HG03097 (cell line): ENCODE data around the gene CIDEB.

Experiments used
- ATAC-seq: cut with Tn5 transposase; IDR thresholded peaks from one replicate; pipeline ENCODE4 v1.9.1; 2021; ENCODE audit not compliant: unreplicated experiment, low FRiP score

CIDEB gene

DNA sequence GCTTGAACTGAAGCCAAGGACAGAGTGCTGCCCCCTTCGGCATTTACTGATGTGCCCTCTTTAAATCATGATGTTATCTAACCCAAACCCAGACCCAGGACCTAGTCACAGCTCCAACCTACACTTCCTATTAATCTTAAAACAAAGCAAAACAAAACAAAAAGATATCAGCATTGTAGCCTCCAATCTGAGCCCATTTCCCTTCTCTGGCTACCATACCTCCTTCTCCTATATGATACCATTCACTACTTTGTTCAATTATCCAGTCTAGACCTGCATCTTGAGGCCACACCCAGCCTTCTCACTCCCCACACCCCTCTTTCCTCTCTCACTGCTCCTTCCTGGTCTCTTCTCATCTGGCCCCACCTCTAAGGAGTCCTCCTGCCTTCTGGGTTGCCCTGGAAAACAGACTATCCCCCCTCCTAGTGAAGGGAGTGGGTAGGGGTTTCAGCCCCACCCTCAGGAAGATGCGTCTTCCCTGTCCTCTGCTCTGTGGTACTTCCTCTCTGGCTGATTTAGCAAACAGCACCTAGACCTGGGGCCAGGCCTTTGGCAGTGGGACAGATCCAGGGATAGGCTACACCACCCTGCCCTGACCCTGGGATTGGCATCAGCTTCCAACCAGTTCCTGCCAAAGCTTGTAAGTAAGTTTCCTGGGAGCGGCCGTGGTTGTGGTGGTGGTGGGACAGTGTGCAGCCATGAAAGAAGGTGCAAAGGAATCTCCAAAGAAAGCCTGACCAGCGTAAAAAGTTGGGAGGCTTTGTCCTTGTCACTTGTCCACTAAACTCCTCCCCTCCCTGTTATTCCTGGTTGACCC lies 6.8 kb upstream of the CIDEB start:
- no peak for ATAC-seq

DNA sequence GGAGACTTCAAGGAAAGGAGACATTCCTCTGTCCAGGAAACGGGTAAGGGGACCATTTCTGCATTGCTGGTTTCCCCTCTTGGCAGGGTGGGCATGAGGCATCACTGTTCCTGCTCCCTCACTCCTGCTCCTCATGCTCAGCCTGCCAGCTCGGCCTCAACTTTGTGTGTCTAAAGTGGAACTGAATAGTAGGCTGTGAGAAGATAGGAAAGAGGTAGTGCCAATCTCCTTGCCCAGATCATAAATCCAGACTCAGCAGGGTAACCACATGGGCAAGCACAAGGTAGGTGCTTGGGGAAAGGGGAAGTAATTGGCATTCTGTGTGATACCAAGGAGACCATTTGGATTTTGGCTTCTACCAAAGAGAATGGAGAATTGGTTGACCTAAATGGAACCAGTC lies 6.1 kb upstream of the CIDEB start:
- no peak for ATAC-seq

DNA sequence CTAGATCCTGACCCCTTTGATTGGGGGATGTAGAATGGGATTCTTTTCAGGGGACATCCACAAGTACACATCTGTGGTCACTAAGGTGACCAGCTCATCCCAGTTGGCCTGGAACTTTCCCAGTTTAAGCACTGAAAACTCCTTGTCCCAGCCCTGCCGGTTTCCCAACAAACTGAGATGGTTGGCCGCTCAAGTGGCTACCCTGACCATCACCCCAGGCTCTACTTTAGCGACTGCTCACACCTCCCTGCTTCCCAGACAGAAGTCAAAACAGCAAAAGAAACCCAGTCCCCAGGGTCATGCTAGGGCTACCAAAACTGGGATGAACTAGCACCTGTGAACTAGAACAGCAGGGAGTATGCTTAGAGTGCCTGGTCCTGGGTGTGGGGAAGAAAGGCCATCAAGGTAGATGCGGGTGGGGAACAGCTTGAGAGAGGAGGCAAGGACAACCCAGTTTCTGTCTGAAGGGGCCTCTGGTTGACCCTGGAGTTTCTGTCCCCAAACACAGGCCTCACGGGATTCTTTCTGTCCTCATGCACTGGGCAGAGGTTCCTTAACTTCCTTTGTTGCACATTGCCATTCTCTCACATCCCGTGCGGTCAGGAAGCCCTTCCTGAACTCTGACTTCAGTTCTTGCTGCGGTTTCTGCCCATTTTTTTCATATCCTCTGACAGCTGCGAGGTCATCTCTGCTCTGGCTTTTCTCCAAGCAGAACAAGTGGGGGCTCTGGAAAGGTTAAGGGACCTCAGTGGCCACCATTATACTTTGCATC lies 5.1 kb upstream of the CIDEB start:
- ATAC-seq: no peak

DNA sequence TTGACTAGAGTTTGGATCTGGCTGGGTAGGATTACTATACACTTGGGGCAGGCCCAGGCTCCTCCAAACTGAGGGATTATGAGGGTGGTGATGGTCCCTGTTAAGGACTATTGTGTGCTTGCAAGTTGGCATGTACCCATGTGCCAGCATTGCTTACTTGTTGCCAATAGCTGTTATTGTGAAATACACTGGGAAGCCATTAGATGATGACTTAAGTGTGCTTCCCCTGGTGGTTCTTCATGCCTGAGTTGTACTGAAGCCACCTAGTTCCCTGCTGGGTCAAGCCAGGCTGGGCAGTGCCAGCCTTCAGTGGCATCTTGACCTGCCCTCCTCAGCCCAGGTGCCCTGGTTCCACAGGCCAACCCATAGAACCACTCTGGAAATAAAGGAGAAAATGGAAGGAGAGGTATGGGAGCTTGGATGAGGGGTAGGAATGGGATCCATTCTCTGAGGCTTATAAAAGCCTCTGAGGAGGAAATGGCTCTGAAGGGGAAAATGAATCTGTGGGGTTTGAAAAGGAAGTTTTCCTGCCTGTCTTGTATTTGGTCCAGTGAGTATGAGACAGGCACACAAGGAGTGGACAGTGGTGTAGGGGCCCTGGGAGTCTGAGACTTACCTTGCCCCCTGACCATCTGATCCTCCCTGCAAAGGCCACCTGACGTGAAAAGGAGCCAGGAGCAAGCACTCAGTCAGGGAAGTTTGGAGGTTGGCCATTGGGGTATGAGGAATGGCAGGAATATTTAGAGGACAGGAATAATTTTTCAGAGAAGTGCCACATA lies 4.2 kb upstream of the CIDEB start:
- ATAC-seq: no peak

DNA sequence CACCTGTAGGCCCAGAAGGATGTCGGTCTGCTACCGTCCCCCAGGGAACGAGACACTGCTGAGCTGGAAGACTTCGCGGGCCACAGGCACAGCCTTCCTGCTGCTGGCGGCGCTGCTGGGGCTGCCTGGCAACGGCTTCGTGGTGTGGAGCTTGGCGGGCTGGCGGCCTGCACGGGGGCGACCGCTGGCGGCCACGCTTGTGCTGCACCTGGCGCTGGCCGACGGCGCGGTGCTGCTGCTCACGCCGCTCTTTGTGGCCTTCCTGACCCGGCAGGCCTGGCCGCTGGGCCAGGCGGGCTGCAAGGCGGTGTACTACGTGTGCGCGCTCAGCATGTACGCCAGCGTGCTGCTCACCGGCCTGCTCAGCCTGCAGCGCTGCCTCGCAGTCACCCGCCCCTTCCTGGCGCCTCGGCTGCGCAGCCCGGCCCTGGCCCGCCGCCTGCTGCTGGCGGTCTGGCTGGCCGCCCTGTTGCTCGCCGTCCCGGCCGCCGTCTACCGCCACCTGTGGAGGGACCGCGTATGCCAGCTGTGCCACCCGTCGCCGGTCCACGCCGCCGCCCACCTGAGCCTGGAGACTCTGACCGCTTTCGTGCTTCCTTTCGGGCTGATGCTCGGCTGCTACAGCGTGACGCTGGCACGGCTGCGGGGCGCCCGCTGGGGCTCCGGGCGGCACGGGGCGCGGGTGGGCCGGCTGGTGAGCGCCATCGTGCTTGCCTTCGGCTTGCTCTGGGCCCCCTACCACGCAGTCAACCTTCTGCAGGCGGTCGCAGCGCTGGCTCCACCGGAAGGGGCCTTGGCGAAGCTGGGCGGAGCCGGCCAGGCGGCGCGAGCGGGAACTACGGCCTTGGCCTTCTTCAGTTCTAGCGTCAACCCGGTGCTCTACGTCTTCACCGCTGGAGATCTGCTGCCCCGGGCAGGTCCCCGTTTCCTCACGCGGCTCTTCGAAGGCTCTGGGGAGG lies 3.1 kb upstream of the CIDEB start, which contains the start of gene LTB4R:
Gene LTB4R, plus strand, starts transcription at position 857 of the 959 bp plus-strand sequence. CDS start 4,150 bp downstream, outside the sequence.
- ATAC-seq: peak; percentile 51

DNA sequence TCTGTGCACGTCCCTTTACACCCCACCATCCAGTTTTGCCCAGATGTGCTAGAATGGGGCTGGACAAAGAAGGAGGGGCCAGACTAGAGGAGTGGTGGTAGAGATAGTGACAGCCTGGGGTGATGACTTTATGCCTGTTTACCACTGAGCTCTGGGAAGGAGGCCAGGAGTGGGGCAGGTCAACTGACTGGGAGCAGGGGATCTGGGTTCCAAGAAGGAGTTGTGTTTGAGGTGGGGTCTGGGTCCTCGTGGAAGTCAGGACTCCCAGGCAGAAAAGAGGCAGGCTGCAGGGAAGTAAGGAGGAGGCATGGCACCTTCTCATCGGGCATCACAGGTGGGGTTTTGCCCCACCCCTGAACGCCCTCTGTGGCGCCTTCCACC lies 2.5 kb upstream of the CIDEB start:
- no peak for ATAC-seq

DNA sequence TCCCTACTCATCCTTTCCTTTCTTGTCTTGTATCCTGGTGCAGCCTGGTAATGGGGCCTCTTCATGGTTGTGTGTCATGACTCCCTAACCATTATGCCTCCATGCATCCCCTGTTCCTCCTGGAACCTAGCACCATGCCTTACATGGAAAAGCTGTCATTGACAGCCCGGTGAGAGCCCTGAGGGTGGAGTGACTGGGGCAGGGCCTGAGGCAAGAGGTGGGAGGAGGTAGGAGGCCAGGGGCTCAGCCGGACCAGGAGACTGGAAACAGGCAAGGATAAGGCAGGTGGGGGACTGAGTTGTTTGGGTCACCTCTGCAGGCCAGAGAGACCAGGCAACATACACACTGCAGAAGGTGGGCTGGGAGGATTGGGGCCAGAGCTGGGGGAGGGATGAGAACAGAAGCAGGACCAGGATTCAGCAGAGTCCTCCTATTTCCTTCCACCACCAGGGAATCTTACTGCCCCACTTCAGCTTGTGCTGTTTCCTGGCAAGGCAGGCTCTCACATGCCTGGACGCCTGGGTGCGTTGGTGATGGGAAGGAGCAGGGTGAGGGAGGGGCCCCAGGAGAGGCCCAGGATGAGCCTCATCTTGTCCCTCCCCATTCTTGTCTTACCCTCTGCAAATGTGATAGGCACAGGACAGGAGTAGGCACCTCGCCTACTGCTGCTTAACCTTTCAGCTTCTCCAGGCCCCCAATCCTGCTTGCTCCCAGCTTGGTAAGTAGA lies 1.9 kb upstream of the CIDEB start, which contains the start of gene LTB4R2:
Gene LTB4R2, plus strand, starts transcription at position 603 of the 727 bp plus-strand sequence. CDS start 525 bp downstream, outside the sequence.
- no peak for ATAC-seq

DNA sequence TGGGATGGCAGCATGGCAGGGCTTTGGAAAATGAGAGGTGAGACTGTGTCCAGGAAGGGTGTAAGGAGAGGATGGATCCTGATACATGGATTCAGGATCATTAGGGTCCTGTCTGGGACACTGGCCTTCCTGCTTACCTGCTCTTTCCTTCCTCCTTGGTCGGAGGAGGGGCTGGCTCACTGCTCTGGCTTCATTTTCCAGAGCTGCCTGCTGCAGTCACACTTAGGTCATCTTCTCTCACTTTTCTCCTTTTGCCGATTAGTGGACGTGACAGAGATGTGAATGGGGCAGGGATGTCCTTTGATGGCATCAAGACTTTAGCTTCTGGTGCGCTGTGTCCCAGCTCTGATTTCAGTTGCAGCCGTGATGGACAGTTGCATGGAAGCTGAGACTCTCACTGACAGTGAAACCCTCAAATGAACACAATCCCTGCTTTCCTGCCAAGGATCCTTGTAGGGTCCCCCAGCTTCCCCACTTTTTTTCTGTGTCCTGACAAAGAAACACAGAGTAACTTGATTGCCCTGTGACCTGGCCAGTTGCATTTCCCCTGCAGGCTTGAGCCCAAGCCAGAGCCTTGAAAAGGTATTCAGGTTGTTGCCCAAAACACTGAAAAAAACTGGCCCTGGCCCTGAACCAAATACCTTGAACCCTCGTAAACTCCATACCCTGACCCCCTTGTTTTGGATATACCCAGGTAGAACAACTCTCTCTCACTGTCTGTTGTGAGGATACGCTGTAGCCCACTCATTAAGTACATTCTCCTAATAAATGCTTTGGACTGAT lies 756 bp upstream of the CIDEB start:
- no peak for ATAC-seq

DNA sequence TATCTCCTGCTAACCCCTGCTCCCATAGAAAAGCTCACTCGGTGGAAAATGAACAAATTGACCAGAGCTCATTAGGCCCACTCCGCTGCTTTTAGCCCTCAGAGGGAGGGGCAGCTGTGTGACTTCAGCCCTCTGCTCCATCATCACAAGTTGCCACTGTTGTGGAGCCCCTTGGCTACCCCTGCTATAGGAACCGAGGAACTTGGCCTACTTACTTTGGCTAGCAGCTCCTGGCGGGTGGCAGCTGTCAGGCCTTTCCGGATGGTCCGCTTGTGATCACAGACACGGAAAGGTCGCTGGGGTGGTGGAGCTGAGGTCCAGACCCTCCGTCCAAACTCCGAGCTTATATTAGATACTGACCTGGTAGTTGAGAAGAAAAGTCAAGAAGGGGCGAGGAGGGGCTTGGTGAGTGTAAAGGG lies 612 bp downstream of the CIDEB start:
- no peak for ATAC-seq

DNA sequence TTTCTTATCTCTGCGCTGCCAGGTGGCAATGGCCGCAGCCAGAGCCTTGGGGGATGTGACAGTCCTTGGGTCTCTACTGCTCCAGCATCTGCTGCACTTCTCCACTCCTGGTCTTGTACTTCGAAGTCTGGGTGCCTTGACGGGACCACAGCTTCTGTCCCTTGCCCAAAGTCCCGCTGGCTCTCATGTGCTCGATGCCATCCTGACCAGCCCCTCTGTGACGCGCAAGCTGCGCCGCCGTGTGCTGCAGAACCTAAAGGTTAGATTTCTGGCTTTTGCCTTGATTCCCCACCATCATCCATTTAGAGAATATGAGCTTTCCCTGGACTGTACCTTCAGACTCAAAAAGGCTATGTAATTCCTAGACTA lies 3.8 kb downstream of the CIDEB start:
- no peak for ATAC-seq

DNA sequence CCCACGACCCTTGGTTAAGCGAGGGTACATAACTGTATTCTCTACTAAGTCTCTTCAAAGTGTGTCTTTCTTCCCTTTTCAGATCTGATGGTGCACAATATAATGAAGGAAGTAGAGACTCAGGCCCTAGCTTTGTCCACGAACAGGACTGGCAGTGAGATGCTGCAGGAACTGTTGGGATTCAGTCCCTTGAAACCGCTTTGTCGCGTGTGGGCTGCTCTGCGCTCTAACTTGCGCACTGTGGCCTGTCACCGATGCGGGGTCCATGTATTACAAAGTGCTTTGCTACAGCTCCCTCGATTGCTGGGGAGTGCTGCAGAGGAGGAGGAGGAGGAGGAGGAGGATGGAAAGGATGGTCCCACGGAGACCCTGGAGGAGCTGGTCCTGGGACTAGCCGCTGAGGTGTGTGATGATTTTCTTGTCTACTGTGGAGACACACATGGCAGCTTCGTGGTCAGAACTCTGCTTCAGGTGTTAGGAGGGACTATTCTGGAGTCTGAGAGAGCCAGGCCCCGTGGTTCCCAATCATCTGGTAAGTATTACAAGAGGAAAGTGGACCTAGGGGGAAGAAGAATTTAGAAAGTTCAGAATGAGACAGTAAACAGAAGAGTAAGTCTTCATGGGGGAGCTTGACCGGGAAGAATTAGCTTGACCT lies 7.3 kb downstream of the CIDEB start:
- ATAC-seq: no peak

DNA sequence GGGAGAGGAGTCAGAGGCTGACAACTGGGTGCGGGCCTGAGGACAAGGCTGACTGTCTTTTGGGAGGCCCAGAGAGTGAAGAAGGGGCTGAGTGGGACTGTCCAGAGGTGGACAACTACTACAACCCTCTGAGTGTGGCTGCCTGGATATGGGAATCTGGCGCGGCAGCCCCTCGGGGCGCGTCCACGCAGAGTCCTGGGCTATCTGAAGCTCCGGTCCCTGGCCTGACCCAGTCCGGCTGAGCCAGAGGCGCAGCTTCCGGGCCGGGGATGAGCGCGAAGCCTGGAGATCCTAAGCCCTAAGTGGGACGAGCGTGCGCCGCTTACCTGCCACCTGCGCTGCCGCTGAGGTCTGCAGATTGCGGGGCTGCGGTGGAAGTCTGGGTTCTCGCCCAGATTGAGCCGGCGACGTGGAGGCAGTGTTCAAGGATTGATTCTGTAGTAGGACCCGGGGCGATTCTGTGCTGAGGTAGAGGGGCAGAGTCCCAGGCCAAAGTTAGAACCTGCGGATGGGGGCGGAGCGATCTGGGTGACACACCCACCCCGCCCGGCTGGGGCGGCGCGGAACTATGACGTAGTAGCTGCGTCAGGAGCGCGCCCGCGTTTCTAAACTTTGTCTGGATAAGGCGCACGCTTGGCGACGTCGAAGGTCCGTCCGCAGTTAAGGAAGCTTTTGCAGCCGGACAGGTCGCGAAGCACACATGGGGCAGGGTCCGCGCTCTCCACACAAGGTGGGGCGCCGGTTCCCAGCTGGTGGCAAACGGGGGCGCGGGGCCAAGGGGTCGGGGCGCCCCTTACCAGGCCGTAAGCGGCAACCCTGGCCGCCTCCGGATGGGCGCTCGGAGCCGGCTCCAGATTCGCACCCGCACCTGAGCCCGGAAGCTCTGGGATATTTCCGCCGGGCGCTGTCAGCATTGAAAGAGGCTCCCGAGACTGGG lies 8.3 kb downstream of the CIDEB start, which contains the start of the genes DHRS1 and NOP9:
Gene DHRS1, minus strand, starts transcription at position 526 of the 937 bp plus-strand sequence. CDS start 674 bp downstream, outside the sequence.
Gene NOP9, plus strand, starts transcription at position 596 of the 937 bp plus-strand sequence. Its CDS starts 105 bp downstream, at position 701.
- no peak for ATAC-seq

DNA sequence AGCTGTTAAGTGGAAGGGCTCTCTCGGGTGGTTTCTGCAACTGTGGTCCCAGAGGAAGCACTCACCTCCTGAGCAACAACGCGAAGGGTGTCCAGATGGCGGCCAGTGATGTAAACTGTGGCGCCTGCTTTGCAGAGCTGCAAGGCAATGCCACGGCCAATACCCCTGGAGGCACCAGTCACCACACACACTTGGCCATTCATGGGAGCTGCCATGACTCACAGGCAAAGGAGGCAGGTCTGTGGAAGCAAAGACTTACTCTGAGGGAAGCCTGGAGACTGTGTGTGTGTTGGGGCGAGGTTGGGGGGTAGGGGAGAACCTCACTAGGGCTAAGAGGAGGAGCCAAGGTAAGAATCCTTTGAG lies 8.9 kb downstream of the CIDEB start:
- ATAC-seq: no peak

DNA sequence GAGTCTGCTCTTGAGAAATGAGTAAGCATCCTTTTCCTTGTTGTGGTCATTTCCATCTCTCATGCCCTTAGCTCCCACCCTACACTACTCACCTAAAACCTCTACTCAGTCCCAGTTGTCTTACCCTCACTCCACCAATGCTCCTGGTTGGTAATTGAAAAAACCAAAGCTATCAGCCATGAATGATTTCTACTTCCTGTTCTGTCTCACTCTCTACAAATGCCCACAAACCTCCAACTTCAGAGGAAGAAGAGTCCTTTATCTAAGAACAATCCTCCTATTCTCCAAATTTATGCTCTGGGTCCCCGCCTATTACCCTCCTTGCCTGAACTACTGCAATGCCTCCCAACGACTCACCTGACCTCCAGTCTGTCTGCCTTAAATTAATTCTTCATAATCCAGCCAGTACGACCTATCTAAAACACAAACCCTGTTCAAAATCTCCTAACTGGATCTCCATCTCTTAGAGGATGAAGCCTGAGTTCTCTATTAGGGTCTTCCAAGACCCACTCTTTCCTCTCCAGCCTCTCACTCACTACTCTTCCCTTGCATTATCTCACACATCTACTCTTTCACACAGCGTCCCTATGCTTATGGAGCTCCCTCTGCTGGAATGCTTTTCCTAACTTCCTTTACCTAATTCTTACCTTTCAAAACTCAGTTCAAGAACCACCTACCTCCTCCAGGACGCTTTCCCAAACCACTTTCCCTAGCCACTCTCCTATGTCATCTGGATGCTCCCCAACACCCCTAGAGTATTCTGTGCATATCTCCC lies 10.4 kb downstream of the CIDEB start:
- peak; percentile 37 for ATAC-seq

DNA sequence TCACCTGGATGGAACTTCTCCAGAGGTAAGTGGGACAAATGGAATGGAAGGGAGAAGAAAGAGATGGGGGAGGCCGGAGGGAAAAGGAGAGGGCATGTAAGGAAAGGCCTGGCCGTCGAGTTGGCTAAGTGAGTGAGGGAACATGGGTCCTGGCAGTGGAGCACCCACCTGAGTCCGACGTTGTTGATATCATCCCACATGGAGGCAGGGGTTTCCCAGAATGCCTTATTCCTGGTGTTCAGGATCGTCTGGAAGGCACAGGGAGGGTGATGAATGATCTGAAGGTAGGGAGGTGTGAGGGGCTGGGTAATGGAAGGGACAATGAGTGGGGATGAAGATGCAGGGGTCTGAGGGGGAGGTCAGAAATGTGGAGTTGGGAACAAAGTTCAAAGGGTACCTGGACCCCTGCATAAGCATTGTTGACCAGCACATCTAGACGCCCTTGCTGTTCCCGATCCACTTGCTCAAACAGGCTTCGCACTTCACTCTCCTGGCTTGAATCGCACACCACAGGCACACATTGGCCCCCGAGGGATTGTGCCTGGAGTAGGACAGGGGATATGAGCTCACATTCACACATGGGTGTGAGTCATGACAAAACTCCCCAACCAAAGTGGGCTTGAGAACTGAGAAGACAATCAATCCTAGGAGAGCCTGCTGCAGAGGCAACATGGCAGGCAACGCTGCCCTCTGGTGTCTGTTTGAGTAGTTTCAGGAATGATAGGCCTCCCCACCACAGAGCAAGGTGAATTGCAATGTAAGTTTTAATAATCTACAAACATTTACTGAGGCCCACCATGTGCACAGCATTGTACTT lies 11.2 kb downstream of the CIDEB start:
- peak; percentile 37 for ATAC-seq
